ENCODE measurements around the gene DDX5. TPM values are rescaled to one million over a fixed set of nuclear protein-coding genes. Genes with fewer than 3 reads are reported as not detected.

Gene DDX5
- total RNA-seq, 1 experiment from 2014 or later: 402 TPM

DNA sequence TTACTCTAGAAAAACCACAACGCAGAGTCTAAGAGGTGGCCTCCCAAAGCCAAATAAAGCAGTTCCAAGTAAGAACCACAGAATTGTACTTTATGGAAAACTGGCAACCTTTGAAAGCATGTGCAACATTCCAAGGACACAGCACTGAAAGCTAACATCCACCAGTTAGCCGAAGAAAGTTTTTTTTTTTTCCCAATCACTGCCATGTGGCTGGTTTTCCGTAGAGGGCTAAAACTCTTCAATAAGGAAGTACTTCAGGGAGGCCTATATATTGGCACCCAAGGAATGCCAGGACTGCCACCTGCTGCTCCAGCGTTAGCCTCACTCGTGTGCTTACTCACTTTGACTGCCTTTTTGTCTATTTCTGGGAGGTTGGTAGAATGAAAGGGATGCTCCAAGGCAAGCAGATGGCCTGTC lies 25.9 kb upstream of the DDX5 start:
- Histone ChIP-seq H3F3A (ENCODE audit: insufficient read depth, low read depth) (peaks cover 58% of the 10 kb centered on the region; the same call in 1 of the 2 replicates), H2AFZ (no peak overlapping the region), H3K79me2 (ENCODE audit: low read depth) (no peaks in the 10 kb centered on the region), H3K27ac (no peak overlapping the region), H4K20me1 (ENCODE audit: insufficient read depth) (peaks cover 2% of the 10 kb centered on the region; the same call in 1 of the 2 replicates), H3K4me1 (replicated peaks; ENCODE audit: insufficient read depth) (no peaks in the 10 kb centered on the region), H3K4me3 (no peak overlapping the region), H3K9me2 (ENCODE audit: insufficient read depth) (no peaks in the 10 kb centered on the region), H3K9me3 (ENCODE audit: insufficient read depth, low read depth) (no peaks in the 10 kb centered on the region), H3K27me3 (ENCODE audit: insufficient read depth, low read depth) (no peaks in the 10 kb centered on the region), H3K4me2 (no peak overlapping the region), H3K36me3 (ENCODE audit: low read depth) (peaks cover 60% of the 10 kb centered on the region)
- intact Hi-C loops (cut with micrococcal nuclease; ENCODE audit: unreplicated experiment): no loop called here
- ChIA-PET POLR2A (ENCODE audit: unreplicated experiment) (interaction anchor here (0.6 kb wide), 1 partner anchor 22 kb away, joined by 8 read pairs; no protein-coding TSS in a partner anchor), CTCF (no interaction called here)
- BruUV-seq (replicated peaks): no TSS peak
- no peak for DNase-seq
- TF ChIP-seq, protein P1, sequence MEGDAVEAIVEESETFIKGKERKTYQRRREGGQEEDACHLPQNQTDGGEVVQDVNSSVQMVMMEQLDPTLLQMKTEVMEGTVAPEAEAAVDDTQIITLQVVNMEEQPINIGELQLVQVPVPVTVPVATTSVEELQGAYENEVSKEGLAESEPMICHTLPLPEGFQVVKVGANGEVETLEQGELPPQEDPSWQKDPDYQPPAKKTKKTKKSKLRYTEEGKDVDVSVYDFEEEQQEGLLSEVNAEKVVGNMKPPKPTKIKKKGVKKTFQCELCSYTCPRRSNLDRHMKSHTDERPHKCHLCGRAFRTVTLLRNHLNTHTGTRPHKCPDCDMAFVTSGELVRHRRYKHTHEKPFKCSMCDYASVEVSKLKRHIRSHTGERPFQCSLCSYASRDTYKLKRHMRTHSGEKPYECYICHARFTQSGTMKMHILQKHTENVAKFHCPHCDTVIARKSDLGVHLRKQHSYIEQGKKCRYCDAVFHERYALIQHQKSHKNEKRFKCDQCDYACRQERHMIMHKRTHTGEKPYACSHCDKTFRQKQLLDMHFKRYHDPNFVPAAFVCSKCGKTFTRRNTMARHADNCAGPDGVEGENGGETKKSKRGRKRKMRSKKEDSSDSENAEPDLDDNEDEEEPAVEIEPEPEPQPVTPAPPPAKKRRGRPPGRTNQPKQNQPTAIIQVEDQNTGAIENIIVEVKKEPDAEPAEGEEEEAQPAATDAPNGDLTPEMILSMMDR (conservative IDR thresholded peaks at IDR 0.05): no peak
- TF ChIP-seq EZH2 (IDR thresholded peaks at IDR 0.05; ENCODE audit: low read depth): no peak

DNA sequence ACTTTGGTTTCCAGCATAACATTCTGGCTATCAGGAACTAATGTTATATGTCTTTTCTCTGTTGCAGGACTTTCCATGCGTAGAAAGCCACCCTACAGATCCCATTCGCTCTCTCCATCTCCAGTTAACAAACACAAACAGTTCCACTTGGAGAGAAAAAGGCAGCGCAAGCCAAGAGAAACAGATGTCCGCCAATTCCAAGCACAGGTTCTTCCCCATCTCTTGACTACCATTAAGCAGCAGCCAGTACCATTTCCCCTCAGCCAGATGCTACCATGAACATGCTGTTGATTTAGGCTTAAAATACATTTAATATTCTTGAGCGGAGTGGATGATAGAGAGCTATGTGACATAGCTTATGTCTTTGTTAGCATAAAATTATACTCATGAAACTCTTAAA lies 23.1 kb upstream of the DDX5 start:
- ChIA-PET CTCF (no interaction called here), POLR2A (ENCODE audit: unreplicated experiment) (interaction anchor here (0.6 kb wide), 1 partner anchor 203 kb away, joined by 7 read pairs; no protein-coding TSS in a partner anchor)
- TF ChIP-seq EZH2 (IDR thresholded peaks at IDR 0.05; ENCODE audit: low read depth): no peak
- TF ChIP-seq, protein P1 (conservative IDR thresholded peaks at IDR 0.05): no peak
- Histone ChIP-seq H4K20me1 (ENCODE audit: insufficient read depth) (peaks cover 2% of the 10 kb centered on the region; the same call in 1 of the 2 replicates), H3K27ac (no peak overlapping the region), H3K4me1 (replicated peaks; ENCODE audit: insufficient read depth) (no peaks in the 10 kb centered on the region), H3K9me3 (ENCODE audit: insufficient read depth, low read depth) (no peaks in the 10 kb centered on the region), H3K27me3 (ENCODE audit: insufficient read depth, low read depth) (no peaks in the 10 kb centered on the region), H3F3A (ENCODE audit: insufficient read depth, low read depth) (peaks cover 33% of the 10 kb centered on the region; the same call in 1 of the 2 replicates), H3K36me3 (ENCODE audit: low read depth) (peaks cover 57% of the 10 kb centered on the region), H3K4me3 (no peak overlapping the region), H2AFZ (no peak overlapping the region), H3K9me2 (ENCODE audit: insufficient read depth) (no peaks in the 10 kb centered on the region), H3K4me2 (no peak overlapping the region), H3K79me2 (ENCODE audit: low read depth) (no peaks in the 10 kb centered on the region)
- no TSS peak for BruUV-seq (replicated peaks)
- intact Hi-C loops (cut with micrococcal nuclease; ENCODE audit: unreplicated experiment): no loop called here
- DNase-seq: no peak

DNA sequence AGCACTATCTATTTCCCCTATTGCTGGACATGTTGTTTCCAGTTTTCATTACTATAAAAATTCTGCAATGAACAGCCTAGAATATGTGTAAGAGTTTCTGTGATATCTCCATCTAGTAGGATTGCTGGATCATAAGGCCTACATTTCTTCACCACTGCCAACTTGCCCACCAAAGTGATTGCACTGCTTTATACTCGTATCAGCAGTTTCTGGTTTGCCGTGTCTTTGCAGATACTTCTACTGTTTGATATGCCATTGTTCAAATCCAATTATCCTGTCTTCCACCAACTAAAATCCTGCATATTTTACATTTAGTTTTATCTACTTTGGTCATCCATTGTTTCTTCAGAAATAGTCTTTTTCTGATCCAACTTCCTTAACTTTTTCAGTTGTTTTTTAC lies 21.8 kb upstream of the DDX5 start:
- H3K36me3 ChIP-seq (ENCODE audit: low read depth): peaks cover 59% of the 10 kb centered on the region
- no peak overlapping the region for H3K4me2 ChIP-seq
- no peaks in the 10 kb centered on the region for H3K4me1 ChIP-seq (replicated peaks; ENCODE audit: insufficient read depth)
- TF ChIP-seq EZH2 (IDR thresholded peaks at IDR 0.05; ENCODE audit: low read depth): no peak
- TF ChIP-seq, protein P1 (conservative IDR thresholded peaks at IDR 0.05): no peak
- H3K9me3 ChIP-seq (ENCODE audit: insufficient read depth, low read depth): no peaks in the 10 kb centered on the region
- H3K27ac ChIP-seq: no peak overlapping the region
- no peak overlapping the region for H2AFZ ChIP-seq
- ChIA-PET POLR2A (ENCODE audit: unreplicated experiment) (interaction anchor here (0.9 kb wide), 1 partner anchor 32 kb away, joined by 9 read pairs; no protein-coding TSS in a partner anchor), CTCF (no interaction called here)
- H3K4me3 ChIP-seq: no peak overlapping the region
- intact Hi-C loops (cut with micrococcal nuclease; ENCODE audit: unreplicated experiment): no loop called here
- H3K27me3 ChIP-seq (ENCODE audit: insufficient read depth, low read depth): no peaks in the 10 kb centered on the region
- no TSS peak for BruUV-seq (replicated peaks)
- no peaks in the 10 kb centered on the region for H3K79me2 ChIP-seq (ENCODE audit: low read depth)
- DNase-seq: no peak
- no peaks in the 10 kb centered on the region for H3K9me2 ChIP-seq (ENCODE audit: insufficient read depth)
- peaks cover under 1% of the 10 kb centered on the region; the same call in 1 of the 2 replicates for H4K20me1 ChIP-seq (ENCODE audit: insufficient read depth)
- H3F3A ChIP-seq (ENCODE audit: insufficient read depth, low read depth): peaks cover 21% of the 10 kb centered on the region; the same call in 1 of the 2 replicates

Data from PC-9 (cell line).